HEK293T (cell line): ENCODE measurements around the gene ELF1.

Experiments
- CTCF ChIA-PET: fragments of 350-600 bp; formaldehyde crosslinking; extraction: SDS; loops from one replicate; lab custom pipeline; 2021; ENCODE audit warnings: antibody characterized with exemption, inconsistent platforms; lab: Yijun Ruan, JAX
- POLR2A ChIA-PET: fragments of 350-600 bp; formaldehyde crosslinking; extraction: SDS; loops from one replicate; lab custom pipeline; 2020; ENCODE audit warnings: antibody characterized with exemption, inconsistent platforms; lab: Yijun Ruan, JAX
- DNase-seq: peaks from one replicate; pipeline ENCODE4 v3.0.0; 2012; ENCODE audit warnings: mixed read lengths; ENCODE audit errors: extremely low spot score
- ARNT ChIP-seq: fragments of 450-650 bp; IDR thresholded peaks from 2 replicates; pipeline ENCODE4 v1.6.1; 2017; ENCODE audit warnings: mild to moderate bottlenecking
- BHLHE40 ChIP-seq: fragments of 450-650 bp; IDR thresholded peaks from 2 replicates; pipeline ENCODE4 v1.6.1; 2016; ENCODE audit warnings: mild to moderate bottlenecking, moderate library complexity, borderline replicate concordance
- CTBP1 ChIP-seq: fragments of 450-650 bp; IDR thresholded peaks from 2 replicates; pipeline ENCODE4 v1.6.1; 2016; ENCODE audit warnings: borderline replicate concordance
- ELF4 ChIP-seq: fragments of 450-650 bp; IDR thresholded peaks from 2 replicates; pipeline ENCODE4 v1.6.1; 2017; ENCODE audit warnings: antibody characterized with exemption
- FOXA1 ChIP-seq: fragments of 450-650 bp; IDR thresholded peaks from 2 replicates; pipeline ENCODE4 v1.6.1; 2016; ENCODE audit warnings: mild to moderate bottlenecking
- FOXK2 ChIP-seq: fragments of 450-650 bp; IDR thresholded peaks from 2 replicates; pipeline ENCODE4 v1.6.1; 2016; ENCODE audit warnings: mild to moderate bottlenecking
- FOXM1 ChIP-seq: fragments of 450-650 bp; IDR thresholded peaks from 2 replicates; pipeline ENCODE4 v1.6.1; 2017; ENCODE audit warnings: mild to moderate bottlenecking, borderline replicate concordance
- HDGF ChIP-seq: fragments of 450-650 bp; IDR thresholded peaks from 2 replicates; pipeline ENCODE4 v1.6.1; 2017; ENCODE audit warnings: antibody characterized with exemption, borderline replicate concordance
- L3MBTL2 ChIP-seq: fragments of 450-650 bp; conservative IDR thresholded peaks from 2 replicates; pipeline ENCODE4 v1.6.1; 2016; ENCODE audit warnings: mild to moderate bottlenecking
- LEF1 ChIP-seq: fragments of 450-650 bp; IDR thresholded peaks from 2 replicates; pipeline ENCODE4 v1.6.1; 2017; ENCODE audit warnings: mild to moderate bottlenecking, borderline replicate concordance
- NFRKB ChIP-seq: fragments of 450-650 bp; IDR thresholded peaks from 2 replicates; pipeline ENCODE4 v1.6.1; 2016; ENCODE audit warnings: mild to moderate bottlenecking, moderate library complexity
- SP1 ChIP-seq: fragments of 450-650 bp; IDR thresholded peaks from 2 replicates; pipeline ENCODE4 v1.6.1; 2017
- SUZ12 ChIP-seq: fragments of 450-650 bp; IDR thresholded peaks from 2 replicates; pipeline ENCODE4 v1.6.1; 2016; ENCODE audit warnings: mild to moderate bottlenecking
- TARDBP ChIP-seq: fragments of 450-650 bp; IDR thresholded peaks from 2 replicates; pipeline ENCODE4 v1.6.1; 2016
- ZNF384 ChIP-seq: fragments of 450-650 bp; IDR thresholded peaks from 2 replicates; pipeline ENCODE4 v1.6.1; 2016
- TF ChIP-seq, protein P1 (sequence below): fragments of 450-650 bp; IDR thresholded peaks from 2 replicates; pipeline ENCODE4 v1.6.1; 2016

ELF1 gene

DNA sequence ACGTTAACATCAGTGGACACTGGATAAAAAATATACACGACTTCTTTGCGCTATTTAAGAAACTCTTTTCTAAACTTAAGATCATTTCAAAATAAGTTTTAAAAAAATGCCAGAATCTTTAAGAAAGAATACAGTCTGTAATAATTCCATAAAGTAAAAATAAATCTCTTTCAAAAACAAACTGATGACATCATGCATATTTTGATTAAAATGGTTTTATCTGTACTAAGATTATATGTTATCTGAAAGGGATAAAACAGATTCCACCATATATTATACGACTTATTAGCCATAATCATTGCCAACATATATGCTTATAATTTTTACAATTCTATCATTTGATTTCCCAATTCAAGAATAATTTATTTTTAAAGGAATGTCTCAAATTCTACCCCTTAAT is 15.3 kb upstream of the ELF1 start:
- POLR2A ChIA-PET = no interaction called here
- no peak for DNase-seq
- no peak for TF ChIP-seq LEF1
- TF ChIP-seq FOXM1 = no peak
- CTCF ChIA-PET = no interaction called here

GRCh38 chr13:41032691-41033376 is 13.7 kb upstream of the ELF1 start:
- ChIA-PET CTCF (no interaction called here), POLR2A (no interaction called here)
- TF ChIP-seq, protein P1, sequence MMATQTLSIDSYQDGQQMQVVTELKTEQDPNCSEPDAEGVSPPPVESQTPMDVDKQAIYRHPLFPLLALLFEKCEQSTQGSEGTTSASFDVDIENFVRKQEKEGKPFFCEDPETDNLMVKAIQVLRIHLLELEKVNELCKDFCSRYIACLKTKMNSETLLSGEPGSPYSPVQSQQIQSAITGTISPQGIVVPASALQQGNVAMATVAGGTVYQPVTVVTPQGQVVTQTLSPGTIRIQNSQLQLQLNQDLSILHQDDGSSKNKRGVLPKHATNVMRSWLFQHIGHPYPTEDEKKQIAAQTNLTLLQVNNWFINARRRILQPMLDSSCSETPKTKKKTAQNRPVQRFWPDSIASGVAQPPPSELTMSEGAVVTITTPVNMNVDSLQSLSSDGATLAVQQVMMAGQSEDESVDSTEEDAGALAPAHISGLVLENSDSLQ = no peak
- TF ChIP-seq FOXM1 (no peak), CTBP1 (no peak), L3MBTL2 (no peak), ARNT (no peak), FOXK2 (no peak), HDGF (no peak), ELF4 (no peak)
- DNase-seq = no peak

DNA sequence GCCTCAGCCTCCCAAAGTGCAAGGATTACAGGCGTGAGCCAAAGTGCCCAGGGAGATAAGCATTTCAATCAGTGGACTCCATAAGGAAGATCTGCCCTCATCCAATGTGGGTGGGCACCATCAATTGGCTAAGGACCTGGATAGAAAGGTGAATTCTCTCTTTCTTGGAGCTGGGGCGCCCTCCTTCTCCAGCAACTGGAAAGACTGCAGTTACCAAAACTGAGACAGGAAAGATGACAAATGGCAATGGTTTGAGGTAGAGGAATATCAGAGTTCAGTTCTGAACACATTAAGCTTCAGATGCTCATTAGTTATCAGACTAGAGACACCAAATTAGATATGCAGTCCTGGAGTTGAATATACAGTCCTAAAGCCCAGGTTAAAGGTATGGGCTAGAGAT is 10.5 kb upstream of the ELF1 start:
- no peak for TF ChIP-seq L3MBTL2
- no peak for TF ChIP-seq NFRKB
- TF ChIP-seq TARDBP = no peak
- CTCF ChIA-PET = interaction anchor here (0.8 kb wide), 1 partner anchor 25 kb away, joined by 5 read pairs; no protein-coding TSS in a partner anchor
- POLR2A ChIA-PET = no interaction called here
- no peak for DNase-seq

DNA sequence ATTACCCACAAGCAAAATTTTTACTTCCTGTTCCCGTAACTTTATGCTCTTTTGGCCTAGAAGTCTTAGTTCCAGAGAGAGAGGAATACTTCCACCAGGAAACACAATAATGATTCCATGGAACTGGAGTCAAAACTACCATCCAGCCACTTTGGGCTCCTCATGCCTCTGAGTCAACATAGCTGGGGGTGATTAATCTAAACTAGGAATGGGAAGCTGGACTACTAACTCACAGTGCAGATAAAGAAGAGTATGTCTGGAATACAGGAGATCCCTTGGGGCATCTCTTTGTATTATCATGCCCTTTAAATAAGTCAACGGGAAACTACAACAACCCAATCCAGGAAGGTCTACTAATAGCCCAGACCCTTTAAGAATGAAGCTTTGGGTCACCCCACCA is 8.9 kb upstream of the ELF1 start:
- POLR2A ChIA-PET = no interaction called here
- TF ChIP-seq LEF1 (no peak), L3MBTL2 (no peak), SUZ12 (no peak), ZNF384 (no peak), FOXA1 (no peak), SP1 (no peak), TARDBP (no peak), BHLHE40 (no peak), NFRKB (no peak), ELF4 (no peak), ARNT (no peak), CTBP1 (no peak)
- no peak for DNase-seq
- CTCF ChIA-PET = no interaction called here

- no peak for DNase-seq
- TF ChIP-seq FOXA1 = no peak
- TF ChIP-seq ARNT = no peak
- TF ChIP-seq FOXK2 = no peak
- TF ChIP-seq ZNF384 = no peak
- no peak for TF ChIP-seq SUZ12
- TF ChIP-seq L3MBTL2 = no peak
- TF ChIP-seq FOXM1 = no peak
- TF ChIP-seq TARDBP = no peak
- TF ChIP-seq NFRKB = no peak
- TF ChIP-seq HDGF = no peak
- POLR2A ChIA-PET = no interaction called here
- CTCF ChIA-PET = no interaction called here
Observed at GRCh38 chr13:41026788-41027187, 7.7 kb upstream of the ELF1 start.

DNA sequence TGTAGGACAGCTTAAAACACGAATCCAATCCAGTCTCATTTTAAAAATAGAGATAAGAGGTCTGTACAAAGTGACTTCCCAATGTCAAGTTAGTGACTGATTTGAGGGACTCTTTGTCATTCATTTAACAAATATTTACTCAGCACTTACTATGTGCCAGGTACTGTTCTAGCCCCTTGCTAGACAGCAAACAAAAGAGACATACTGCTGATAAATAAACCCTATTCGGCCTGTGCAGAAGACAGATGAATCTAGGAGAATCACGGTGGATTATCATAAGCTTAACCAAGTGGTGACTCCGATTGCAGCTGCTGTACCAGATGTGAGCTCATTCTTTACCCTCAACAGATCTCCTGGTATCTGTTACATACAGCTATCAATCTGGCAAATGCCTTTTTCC is 6.4 kb upstream of the ELF1 start:
- no peak for DNase-seq
- ChIA-PET CTCF (no interaction called here), POLR2A (no interaction called here)
- TF ChIP-seq LEF1 (no peak), TARDBP (no peak), ELF4 (no peak), FOXM1 (no peak)

DNA sequence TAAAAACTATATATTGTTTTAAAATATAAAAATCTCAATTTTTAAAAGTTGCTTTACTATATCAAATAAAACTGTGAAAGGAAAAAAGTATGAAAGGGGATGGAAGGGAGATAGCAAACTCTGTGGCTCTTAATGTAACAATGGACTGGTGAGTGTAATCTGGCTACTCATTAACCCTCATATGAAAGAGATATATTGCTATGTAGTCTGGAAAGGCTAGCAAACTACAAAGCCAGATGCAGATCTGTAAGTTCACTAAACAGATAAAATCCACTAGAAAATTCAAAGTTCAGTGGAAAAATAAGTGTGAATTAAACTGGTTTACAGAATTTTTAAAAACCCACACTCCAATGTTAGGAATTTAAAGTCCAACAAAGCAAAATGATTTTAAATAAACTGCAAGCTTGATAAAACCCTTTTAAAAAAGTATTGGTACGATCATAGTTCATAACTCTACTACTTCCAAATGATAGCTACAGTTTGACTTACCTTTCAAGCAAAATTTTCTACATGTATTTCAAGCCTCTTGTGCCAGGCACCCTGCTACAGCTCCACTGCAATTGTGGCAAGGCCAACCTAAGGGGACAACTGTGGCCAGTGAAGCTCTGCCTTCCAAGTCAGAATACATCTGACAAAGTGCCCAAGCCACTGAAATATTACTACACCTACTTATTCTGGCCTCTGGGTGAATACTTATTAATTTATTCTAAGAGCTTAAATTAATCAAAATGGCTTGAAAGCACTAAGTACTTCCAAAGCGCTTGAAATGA is 647 bp upstream of the ELF1 start:
- DNase-seq = no peak
- TF ChIP-seq FOXK2 (no peak), ELF4 (no peak), HDGF (no peak), FOXA1 (no peak), BHLHE40 (no peak), LEF1 (no peak), FOXM1 (no peak), CTBP1 (no peak), L3MBTL2 (no peak), NFRKB (no peak), TARDBP (no peak), SUZ12 (no peak)
- POLR2A ChIA-PET = interaction anchor here (0.7 to 1.5 kb wide), 4 partner anchors 11 to 98 kb away, joined by 3 to 5 read pairs (median 4); no protein-coding TSS in a partner anchor
- CTCF ChIA-PET = interaction anchor here (2.1 kb wide), 1 partner anchor 35 kb away, joined by 12 read pairs; no protein-coding TSS in a partner anchor

DNA sequence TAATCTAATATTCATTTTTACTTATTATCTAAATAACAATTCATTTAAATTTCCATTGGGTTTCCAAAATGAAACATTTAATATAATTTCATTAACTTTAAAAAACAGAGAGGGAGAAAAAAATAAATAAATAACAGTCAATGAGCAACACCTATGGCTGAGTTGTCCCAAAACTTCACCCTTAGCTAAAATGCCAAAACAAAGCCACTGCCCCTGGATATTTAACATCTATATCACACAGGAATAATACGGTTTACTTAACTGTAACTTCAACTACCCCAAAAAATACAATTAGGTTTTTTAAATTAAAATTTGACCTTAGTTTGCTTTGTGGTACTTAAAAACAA is 541 bp downstream of the ELF1 start:
- ChIA-PET POLR2A (interaction anchor here (0.9 kb wide), 1 partner anchor 10 kb away, joined by 3 read pairs; no protein-coding TSS in a partner anchor), CTCF (no interaction called here)
- DNase-seq = no peak
- TF ChIP-seq LEF1 = no peak
- no peak for TF ChIP-seq FOXA1
- TF ChIP-seq L3MBTL2 = no peak
- no peak for TF ChIP-seq ZNF384
- TF ChIP-seq TARDBP = no peak
- TF ChIP-seq SUZ12 = no peak
- no peak for TF ChIP-seq ELF4
- TF ChIP-seq ARNT = no peak
- TF ChIP-seq BHLHE40 = no peak
- no peak for TF ChIP-seq CTBP1
- TF ChIP-seq SP1 = no peak
- TF ChIP-seq FOXM1 = no peak
- no peak for TF ChIP-seq FOXK2
- TF ChIP-seq HDGF = no peak
- no peak for TF ChIP-seq NFRKB
- TF ChIP-seq, protein P1 = no peak
